ENCODE measurements around the gene SLAIN1. TPM values are rescaled to one million over a fixed set of nuclear protein-coding genes. Genes with fewer than 3 reads are reported as not detected.

The SLAIN1 gene
- total and polyA plus RNA-seq, 10 of the 15 experiments (the other 5 are each of a cell fraction or from before 2014, with no cell fraction given), result 11.9 to 140 (median 56.9) TPM

- POLR2A ChIA-PET, result interaction anchor here (1.4 kb wide), 1 partner anchor 24 kb away, joined by 3 read pairs; no protein-coding TSS in a partner anchor
These were observed 3.8 kb downstream of the SLAIN1 start for GRCh38 chr13:77701305-77701704.

More at GRCh38 chr13:77701305-77701704, 3.8 kb downstream of the SLAIN1 start:
- Histone ChIP-seq H3K27me3 (replicated peaks in 1 of 2; ENCODE audit: control insufficient read depth in 2 of 2, insufficient read depth in 2 of 2, low read length in 1 of 2) (no peaks in the 10 kb centered on the region), H3K9ac (ENCODE audit: control insufficient read depth, insufficient read depth, low read length) (no peak overlapping the region), H3K4me3 (no peak overlapping the region), H4K20me1 (ENCODE audit: control insufficient read depth, insufficient read depth) (no peaks in the 10 kb centered on the region), H3K4me1 (ENCODE audit: control insufficient read depth, insufficient read depth, low read length) (peaks cover 9% of the 10 kb centered on the region; the same call in 1 of the 2 replicates), H2AFZ (ENCODE audit: control insufficient read depth, low read depth, low read length) (no peak overlapping the region), H3K27ac (ENCODE audit: control insufficient read depth, insufficient read depth) (no peak overlapping the region), H3K4me2 (ENCODE audit: control insufficient read depth, insufficient read depth) (peak overlapping the region; percentile 42; the same call in 1 of the 2 replicates), H3K9me3 (replicated peaks; ENCODE audit: control insufficient read depth, insufficient read depth, low read length) (no peaks in the 10 kb centered on the region), H3K36me3 (ENCODE audit: control insufficient read depth in 2 of 2, insufficient read depth in 2 of 2, low read length in 1 of 2) (no peaks in the 10 kb centered on the region), H3K79me2 (ENCODE audit: control insufficient read depth, insufficient read depth, low read length) (peaks cover 36% of the 10 kb centered on the region)
- ChIA-PET SMC1A (ENCODE audit: uncharacterized antibody, unreplicated experiment) (interaction anchor here (1.0 to 8.4 kb wide), 5 partner anchors 13 to 420 kb away, joined by 3 to 61 read pairs (median 24); no protein-coding TSS in a partner anchor), CTCF (interaction anchor here (1.0 to 1.3 kb wide), 2 partner anchors 108 to 208 kb away, joined by 3 to 6 read pairs; no protein-coding TSS in a partner anchor), RAD21 (ENCODE audit: unreplicated experiment) (interaction anchor here (0.8 to 2.7 kb wide), 5 partner anchors 17 to 108 kb away, joined by 3 to 7 read pairs (median 3); no protein-coding TSS in a partner anchor)
- no peak for ATAC-seq
- intact Hi-C loops (cut with micrococcal nuclease; ENCODE audit: unreplicated experiment) (no loop called here), in situ Hi-C loops (cut with MboI) (loop anchor here (25.0 kb wide), 1 partner anchor 1686 kb away; no protein-coding TSS in a partner anchor)
- no peak for FAIRE-seq
- no peak for TF ChIP-seq DPF2 (IDR thresholded peaks at IDR 0.05)
- no peak for TF ChIP-seq RUNX3 (IDR thresholded peaks at IDR 0.05; ENCODE audit: low read length)
- TF ChIP-seq CBFB (IDR thresholded peaks at IDR 0.05; ENCODE audit: low read depth), result no peak
- TF ChIP-seq, protein P1, sequence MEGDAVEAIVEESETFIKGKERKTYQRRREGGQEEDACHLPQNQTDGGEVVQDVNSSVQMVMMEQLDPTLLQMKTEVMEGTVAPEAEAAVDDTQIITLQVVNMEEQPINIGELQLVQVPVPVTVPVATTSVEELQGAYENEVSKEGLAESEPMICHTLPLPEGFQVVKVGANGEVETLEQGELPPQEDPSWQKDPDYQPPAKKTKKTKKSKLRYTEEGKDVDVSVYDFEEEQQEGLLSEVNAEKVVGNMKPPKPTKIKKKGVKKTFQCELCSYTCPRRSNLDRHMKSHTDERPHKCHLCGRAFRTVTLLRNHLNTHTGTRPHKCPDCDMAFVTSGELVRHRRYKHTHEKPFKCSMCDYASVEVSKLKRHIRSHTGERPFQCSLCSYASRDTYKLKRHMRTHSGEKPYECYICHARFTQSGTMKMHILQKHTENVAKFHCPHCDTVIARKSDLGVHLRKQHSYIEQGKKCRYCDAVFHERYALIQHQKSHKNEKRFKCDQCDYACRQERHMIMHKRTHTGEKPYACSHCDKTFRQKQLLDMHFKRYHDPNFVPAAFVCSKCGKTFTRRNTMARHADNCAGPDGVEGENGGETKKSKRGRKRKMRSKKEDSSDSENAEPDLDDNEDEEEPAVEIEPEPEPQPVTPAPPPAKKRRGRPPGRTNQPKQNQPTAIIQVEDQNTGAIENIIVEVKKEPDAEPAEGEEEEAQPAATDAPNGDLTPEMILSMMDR (IDR thresholded peaks at IDR 0.05 in 2 of 3, conservative IDR thresholded peaks at IDR 0.05 in 1 of 3; ENCODE audit: control insufficient read depth in 2 of 3, extremely low read depth in 1 of 3, insufficient read depth in 1 of 3, low read depth in 3 of 3, low read length in 3 of 3), result no peak
- no peak for TF ChIP-seq MTA2 (IDR thresholded peaks at IDR 0.05; ENCODE audit: low read depth)
- no peak for TF ChIP-seq POLR2AphosphoS5 (IDR thresholded peaks at IDR 0.05; ENCODE audit: low read length)
- TF ChIP-seq IKZF2 (IDR thresholded peaks at IDR 0.05), result no peak
- no peak for TF ChIP-seq EP300 (IDR thresholded peaks at IDR 0.05; ENCODE audit: borderline replicate concordance in 1 of 2, control insufficient read depth in 1 of 2, low read depth in 2 of 2, low read length in 2 of 2)
- TF ChIP-seq RBBP5 (conservative IDR thresholded peaks at IDR 0.05), result no peak
- no peak for TF ChIP-seq RELB (IDR thresholded peaks at IDR 0.05; ENCODE audit: low read depth)
- no peak for TF ChIP-seq RFX5 (IDR thresholded peaks at IDR 0.05; ENCODE audit: low read depth, low read length)
- no peak for TF ChIP-seq LARP7 (IDR thresholded peaks at IDR 0.05)
- TF ChIP-seq SIN3A (IDR thresholded peaks at IDR 0.05; ENCODE audit: low read depth, low read length), result no peak
- TF ChIP-seq HDAC2 (IDR thresholded peaks at IDR 0.05), result no peak
- TF ChIP-seq ATF7 (IDR thresholded peaks at IDR 0.05; ENCODE audit: low read depth), result no peak
- BruUV-seq (replicated peaks), result no TSS peak
- no peak for DNase-seq (ENCODE audit: low read depth, low spot score)

All from GM12878 (cell line).